GM08714 (cell line): ENCODE data around the gene RAD9A.

Experiments
- H3K4me3 ChIP-seq: fragments of 200-500 bp; sonication (Bioruptor generic); 2 replicates; pipeline ENCODE4 v1.5.1; 2014; ENCODE audit warnings: mild to moderate bottlenecking, low read length, inconsistent platforms
- ZNF274 ChIP-seq: IDR thresholded peaks from 2 replicates; pipeline ENCODE4 v1.6.1; 2012; ENCODE audit warnings: mild to moderate bottlenecking, low read depth, low read length

Gene RAD9A

GRCh38 chr11:67423891-67424613 lies 32.3 kb downstream of the RAD9A start:
- TF ChIP-seq ZNF274, result no peak
- H3K4me3 ChIP-seq, result no peak overlapping the region

- H3K4me3 ChIP-seq, result peak overlapping the region; percentile 93; the same call in 1 of the 2 replicates
Observed at GRCh38 chr11:67427364-67427859, 35.6 kb downstream of the RAD9A start.

- no peak for TF ChIP-seq ZNF274
- peak within 1 kb of the TSS; percentile 93 for H3K4me3 ChIP-seq
Observed at GRCh38 chr11:67428052-67429001, 36.5 kb downstream of the RAD9A start, which contains the start of gene RPS6KB2. Gene RPS6KB2, plus strand, starts transcription at chr11:67428494. Its CDS starts 52 bp downstream, at chr11:67428546.

- H3K4me3 ChIP-seq, result peak overlapping the region; percentile 93
- no peak for TF ChIP-seq ZNF274
Observed at GRCh38 chr11:67429038-67429668, 37.4 kb downstream of the RAD9A start.

- no peak overlapping the region; the same call in 1 of the 2 replicates for H3K4me3 ChIP-seq
- no peak for TF ChIP-seq ZNF274
Observed at GRCh38 chr11:67429722-67430121, 37.9 kb downstream of the RAD9A start.

- no peak for TF ChIP-seq ZNF274
- H3K4me3 ChIP-seq, result no peak overlapping the region
Observed at GRCh38 chr11:67431346-67432249, 39.8 kb downstream of the RAD9A start.

- H3K4me3 ChIP-seq, result no peak overlapping the region
- TF ChIP-seq ZNF274, result no peak
Observed at GRCh38 chr11:67432655-67433349, 41.0 kb downstream of the RAD9A start.

GRCh38 chr11:67433536-67434394 lies 42.0 kb downstream of the RAD9A start:
- H3K4me3 ChIP-seq, result no peak overlapping the region
- TF ChIP-seq ZNF274, result no peak

GRCh38 chr11:67434395-67434881 lies 42.7 kb downstream of the RAD9A start:
- no peak for TF ChIP-seq ZNF274
- no peak overlapping the region for H3K4me3 ChIP-seq

GRCh38 chr11:67435031-67435726 lies 43.4 kb downstream of the RAD9A start:
- no peak for TF ChIP-seq ZNF274
- H3K4me3 ChIP-seq, result no peak overlapping the region; the same call in 1 of the 2 replicates
